Measurements from ENCODE around the gene FAM107A.

GRCh38 chr3:58623961-58624360, 46.8 kb upstream of the FAM107A start:
- TF ChIP-seq EZH2 (IDR thresholded peaks at IDR 0.05; ENCODE audit: low read depth, unreplicated experiment) (no peak), CTCF (conservative IDR thresholded peaks at IDR 0.05; ENCODE audit: low read depth in 2 of 2) (no peak), STAT1 (IDR thresholded peaks at IDR 0.05; ENCODE audit: unreplicated experiment) (no peak), CREB1 (CRISPR knock-in tag; IDR thresholded peaks at IDR 0.05; ENCODE audit: low read depth) (no peak), REST (IDR thresholded peaks at IDR 0.05; ENCODE audit: unreplicated experiment) (no peak), POLR2AphosphoS5 (IDR thresholded peaks at IDR 0.05; ENCODE audit: low read depth) (no peak)
